ENCODE results near the gene ANKRD49.

Gene ANKRD49

DNA sequence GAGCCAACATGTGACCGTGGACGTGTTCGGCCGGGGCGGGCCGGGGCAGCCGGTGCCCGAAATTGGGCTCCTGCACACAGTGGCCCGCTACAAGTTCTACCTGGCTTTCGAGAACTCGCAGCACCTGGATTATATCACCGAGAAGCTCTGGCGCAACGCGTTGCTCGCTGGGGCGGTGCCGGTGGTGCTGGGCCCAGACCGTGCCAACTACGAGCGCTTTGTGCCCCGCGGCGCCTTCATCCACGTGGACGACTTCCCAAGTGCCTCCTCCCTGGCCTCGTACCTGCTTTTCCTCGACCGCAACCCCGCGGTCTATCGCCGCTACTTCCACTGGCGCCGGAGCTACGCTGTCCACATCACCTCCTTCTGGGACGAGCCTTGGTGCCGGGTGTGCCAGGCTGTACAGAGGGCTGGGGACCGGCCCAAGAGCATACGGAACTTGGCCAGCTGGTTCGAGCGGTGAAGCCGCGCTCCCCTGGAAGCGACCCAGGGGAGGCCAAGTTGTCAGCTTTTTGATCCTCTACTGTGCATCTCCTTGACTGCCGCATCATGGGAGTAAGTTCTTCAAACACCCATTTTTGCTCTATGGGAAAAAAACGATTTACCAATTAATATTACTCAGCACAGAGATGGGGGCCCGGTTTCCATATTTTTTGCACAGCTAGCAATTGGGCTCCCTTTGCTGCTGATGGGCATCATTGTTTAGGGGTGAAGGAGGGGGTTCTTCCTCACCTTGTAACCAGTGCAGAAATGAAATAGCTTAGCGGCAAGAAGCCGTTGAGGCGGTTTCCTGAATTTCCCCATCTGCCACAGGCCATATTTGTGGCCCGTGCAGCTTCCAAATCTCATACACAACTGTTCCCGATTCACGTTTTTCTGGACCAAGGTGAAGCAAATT lies 51.7 kb downstream of the ANKRD49 start:
- DNase-seq: no peak

DNA sequence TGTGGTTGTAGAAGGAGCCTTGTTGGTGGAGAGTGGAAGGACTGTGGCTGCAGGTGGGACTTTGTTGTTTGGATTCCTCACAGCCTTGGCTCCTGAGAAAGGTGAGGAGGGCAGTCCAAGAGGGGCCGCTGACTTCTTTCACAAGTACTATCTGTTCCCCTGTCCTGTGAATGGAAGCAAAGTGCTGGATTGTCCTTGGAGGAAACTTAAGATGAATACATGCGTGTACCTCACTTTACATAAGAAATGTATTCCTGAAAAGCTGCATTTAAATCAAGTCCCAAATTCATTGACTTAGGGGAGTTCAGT lies 52.3 kb downstream of the ANKRD49 start:
- no peak for DNase-seq

DNA sequence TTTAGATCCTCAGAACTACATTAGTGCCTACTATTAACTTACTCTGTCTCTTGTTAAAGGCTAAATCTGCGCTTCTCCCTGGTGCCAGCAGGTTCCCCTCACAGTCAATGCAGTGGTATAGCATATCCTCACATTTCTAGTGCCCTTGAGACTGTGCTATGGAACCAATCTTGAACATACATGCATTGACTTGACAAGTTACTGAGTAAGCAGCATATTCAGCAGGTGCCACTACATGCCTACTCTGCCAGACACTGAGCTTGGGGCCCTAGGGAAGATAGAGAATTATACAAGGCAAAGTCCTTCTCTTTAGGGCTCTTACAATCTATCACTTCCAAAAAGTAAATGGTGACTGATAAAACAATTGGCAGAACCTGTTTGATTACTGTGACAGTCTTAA lies 53.1 kb downstream of the ANKRD49 start:
- no peak for DNase-seq

DNA sequence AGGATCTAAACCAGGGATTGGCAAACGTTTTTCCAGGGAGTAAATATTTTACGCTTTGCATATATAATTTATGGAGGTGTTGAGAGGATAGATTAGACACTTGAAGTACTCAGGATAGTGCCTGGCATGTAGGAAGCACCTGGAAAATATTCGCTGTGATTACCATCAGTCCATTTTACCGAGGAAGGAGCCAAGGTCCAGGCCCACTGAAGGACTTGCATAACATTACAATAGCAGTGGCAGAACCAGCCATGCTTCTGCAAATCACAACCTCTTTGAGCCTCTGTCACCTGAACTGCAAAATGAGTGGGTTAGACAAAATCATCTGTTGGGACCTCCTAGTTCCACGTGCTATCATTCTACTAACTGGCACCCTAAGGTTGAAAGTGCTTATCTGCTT lies 55.4 kb downstream of the ANKRD49 start:
- DNase-seq: no peak

Measured in NCI-H1048 (cell line).